ENCODE data around the gene CACNG6.

Gene CACNG6

DNA sequence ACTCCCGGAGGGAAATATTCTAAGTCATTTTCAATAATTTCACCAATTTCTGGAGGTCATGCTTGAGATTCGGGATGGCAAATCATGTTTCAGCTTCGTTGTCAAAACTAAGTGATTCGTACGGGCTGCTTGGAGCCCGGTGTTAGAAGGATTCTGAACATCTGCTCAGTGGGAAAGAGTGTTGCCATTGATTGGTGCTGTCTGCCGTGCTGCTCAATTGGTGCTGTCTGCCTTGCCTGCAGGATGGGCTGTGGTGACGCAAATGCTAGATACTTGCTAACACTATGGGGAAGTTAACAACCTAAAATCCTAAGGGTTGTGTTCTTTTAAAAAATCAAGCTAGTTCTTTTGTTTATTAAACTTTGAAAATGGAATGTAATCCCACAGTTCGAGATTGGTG, 46.0 kb upstream of the CACNG6 start:
- TF ChIP-seq NFIC (IDR thresholded peaks at IDR 0.05) (no peak), FOXM1 (IDR thresholded peaks at IDR 0.05; ENCODE audit: borderline replicate concordance, low read depth) (no peak), TEAD4 (IDR thresholded peaks at IDR 0.05) (no peak), EGR1 (IDR thresholded peaks at IDR 0.05) (no peak), TCF12 (IDR thresholded peaks at IDR 0.05; ENCODE audit: low read depth) (no peak), CEBPB (IDR thresholded peaks at IDR 0.05) (no peak), EP300 (IDR thresholded peaks at IDR 0.05; ENCODE audit: borderline replicate concordance) (no peak), ZBTB7A (IDR thresholded peaks at IDR 0.05; ENCODE audit: low read depth) (no peak), YY1 (IDR thresholded peaks at IDR 0.05; ENCODE audit: low read depth) (no peak), CREB1 (IDR thresholded peaks at IDR 0.05; ENCODE audit: low read depth) (no peak), TAF1 (IDR thresholded peaks at IDR 0.05; ENCODE audit: low read depth) (no peak)
- TF ChIP-seq, protein P1, sequence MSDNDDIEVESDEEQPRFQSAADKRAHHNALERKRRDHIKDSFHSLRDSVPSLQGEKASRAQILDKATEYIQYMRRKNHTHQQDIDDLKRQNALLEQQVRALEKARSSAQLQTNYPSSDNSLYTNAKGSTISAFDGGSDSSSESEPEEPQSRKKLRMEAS (IDR thresholded peaks at IDR 0.05), result no peak
- TF ChIP-seq, protein P2, sequence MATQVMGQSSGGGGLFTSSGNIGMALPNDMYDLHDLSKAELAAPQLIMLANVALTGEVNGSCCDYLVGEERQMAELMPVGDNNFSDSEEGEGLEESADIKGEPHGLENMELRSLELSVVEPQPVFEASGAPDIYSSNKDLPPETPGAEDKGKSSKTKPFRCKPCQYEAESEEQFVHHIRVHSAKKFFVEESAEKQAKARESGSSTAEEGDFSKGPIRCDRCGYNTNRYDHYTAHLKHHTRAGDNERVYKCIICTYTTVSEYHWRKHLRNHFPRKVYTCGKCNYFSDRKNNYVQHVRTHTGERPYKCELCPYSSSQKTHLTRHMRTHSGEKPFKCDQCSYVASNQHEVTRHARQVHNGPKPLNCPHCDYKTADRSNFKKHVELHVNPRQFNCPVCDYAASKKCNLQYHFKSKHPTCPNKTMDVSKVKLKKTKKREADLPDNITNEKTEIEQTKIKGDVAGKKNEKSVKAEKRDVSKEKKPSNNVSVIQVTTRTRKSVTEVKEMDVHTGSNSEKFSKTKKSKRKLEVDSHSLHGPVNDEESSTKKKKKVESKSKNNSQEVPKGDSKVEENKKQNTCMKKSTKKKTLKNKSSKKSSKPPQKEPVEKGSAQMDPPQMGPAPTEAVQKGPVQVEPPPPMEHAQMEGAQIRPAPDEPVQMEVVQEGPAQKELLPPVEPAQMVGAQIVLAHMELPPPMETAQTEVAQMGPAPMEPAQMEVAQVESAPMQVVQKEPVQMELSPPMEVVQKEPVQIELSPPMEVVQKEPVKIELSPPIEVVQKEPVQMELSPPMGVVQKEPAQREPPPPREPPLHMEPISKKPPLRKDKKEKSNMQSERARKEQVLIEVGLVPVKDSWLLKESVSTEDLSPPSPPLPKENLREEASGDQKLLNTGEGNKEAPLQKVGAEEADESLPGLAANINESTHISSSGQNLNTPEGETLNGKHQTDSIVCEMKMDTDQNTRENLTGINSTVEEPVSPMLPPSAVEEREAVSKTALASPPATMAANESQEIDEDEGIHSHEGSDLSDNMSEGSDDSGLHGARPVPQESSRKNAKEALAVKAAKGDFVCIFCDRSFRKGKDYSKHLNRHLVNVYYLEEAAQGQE (IDR thresholded peaks at IDR 0.05; ENCODE audit: low read depth), result no peak

DNA sequence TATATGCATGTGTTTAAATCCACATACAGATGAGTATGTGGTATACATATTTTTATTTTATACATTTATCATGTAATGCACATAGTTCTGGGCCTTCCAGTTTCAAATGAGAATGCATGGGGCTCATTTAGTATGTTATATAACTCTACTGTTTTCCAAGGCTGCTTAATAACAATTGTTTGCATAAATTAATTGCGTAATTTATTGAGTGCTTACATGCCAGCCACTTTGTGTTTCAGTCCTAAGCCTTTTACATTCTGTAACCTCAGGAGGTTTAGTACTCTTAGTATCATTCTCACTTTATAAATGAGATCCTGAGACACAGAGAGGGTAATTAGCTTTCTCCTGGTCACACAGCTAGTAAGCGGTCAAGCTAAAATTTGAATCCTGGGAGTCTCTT, 45.4 kb upstream of the CACNG6 start:
- TF ChIP-seq, protein P2 (IDR thresholded peaks at IDR 0.05; ENCODE audit: low read depth), result no peak
- TF ChIP-seq NFIC (IDR thresholded peaks at IDR 0.05) (no peak), CREB1 (IDR thresholded peaks at IDR 0.05; ENCODE audit: low read depth) (no peak), ZBTB7A (IDR thresholded peaks at IDR 0.05; ENCODE audit: low read depth) (no peak), TEAD4 (IDR thresholded peaks at IDR 0.05) (no peak), EGR1 (IDR thresholded peaks at IDR 0.05) (no peak), RAD21 (IDR thresholded peaks at IDR 0.05; ENCODE audit: low read depth) (no peak), YY1 (IDR thresholded peaks at IDR 0.05; ENCODE audit: low read depth) (no peak), TCF12 (IDR thresholded peaks at IDR 0.05; ENCODE audit: low read depth) (no peak), FOXM1 (IDR thresholded peaks at IDR 0.05; ENCODE audit: borderline replicate concordance, low read depth) (no peak), TAF1 (IDR thresholded peaks at IDR 0.05; ENCODE audit: low read depth) (no peak)
- TF ChIP-seq, protein P1 (IDR thresholded peaks at IDR 0.05), result no peak
- TF ChIP-seq, protein P3, sequence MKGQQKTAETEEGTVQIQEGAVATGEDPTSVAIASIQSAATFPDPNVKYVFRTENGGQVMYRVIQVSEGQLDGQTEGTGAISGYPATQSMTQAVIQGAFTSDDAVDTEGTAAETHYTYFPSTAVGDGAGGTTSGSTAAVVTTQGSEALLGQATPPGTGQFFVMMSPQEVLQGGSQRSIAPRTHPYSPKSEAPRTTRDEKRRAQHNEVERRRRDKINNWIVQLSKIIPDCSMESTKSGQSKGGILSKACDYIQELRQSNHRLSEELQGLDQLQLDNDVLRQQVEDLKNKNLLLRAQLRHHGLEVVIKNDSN (IDR thresholded peaks at IDR 0.05), result no peak

DNA sequence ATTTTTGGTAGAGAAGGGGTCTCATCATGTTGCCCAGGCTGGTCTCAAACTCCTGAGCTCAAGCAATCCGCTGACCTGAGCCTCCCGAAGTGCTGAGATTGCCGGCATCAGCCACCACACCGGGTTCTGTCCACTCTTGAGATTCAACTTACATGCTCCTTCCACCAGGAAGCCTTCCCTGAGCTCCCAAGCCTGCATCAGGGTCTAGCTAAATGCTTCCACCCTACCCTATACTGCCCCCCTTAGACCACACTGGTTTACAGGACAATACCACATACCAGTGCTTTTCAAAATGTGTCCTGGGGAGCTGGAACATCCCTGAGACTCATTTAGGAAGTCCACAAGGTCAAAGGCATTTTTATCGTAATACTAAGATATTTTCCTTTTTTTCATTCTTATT, 43.8 kb upstream of the CACNG6 start:
- no peak for TF ChIP-seq NFIC (IDR thresholded peaks at IDR 0.05)
- TF ChIP-seq RAD21 (IDR thresholded peaks at IDR 0.05; ENCODE audit: low read depth), result no peak
- TF ChIP-seq EGR1 (IDR thresholded peaks at IDR 0.05), result no peak
- no peak for TF ChIP-seq CREB1 (IDR thresholded peaks at IDR 0.05; ENCODE audit: low read depth)
- TF ChIP-seq CEBPB (IDR thresholded peaks at IDR 0.05), result no peak
- no peak for TF ChIP-seq EP300 (IDR thresholded peaks at IDR 0.05; ENCODE audit: borderline replicate concordance)
- no peak for TF ChIP-seq TAF1 (IDR thresholded peaks at IDR 0.05; ENCODE audit: low read depth)
- TF ChIP-seq YY1 (IDR thresholded peaks at IDR 0.05; ENCODE audit: low read depth), result no peak
- TF ChIP-seq, protein P3 (IDR thresholded peaks at IDR 0.05), result no peak
- TF ChIP-seq, protein P1 (IDR thresholded peaks at IDR 0.05), result no peak
- TF ChIP-seq, protein P2 (IDR thresholded peaks at IDR 0.05; ENCODE audit: low read depth), result no peak
- no peak for TF ChIP-seq FOXM1 (IDR thresholded peaks at IDR 0.05; ENCODE audit: borderline replicate concordance, low read depth)
- no peak for TF ChIP-seq TCF12 (IDR thresholded peaks at IDR 0.05; ENCODE audit: low read depth)
- no peak for TF ChIP-seq TEAD4 (IDR thresholded peaks at IDR 0.05)
- no peak for TF ChIP-seq ZBTB7A (IDR thresholded peaks at IDR 0.05; ENCODE audit: low read depth)

DNA sequence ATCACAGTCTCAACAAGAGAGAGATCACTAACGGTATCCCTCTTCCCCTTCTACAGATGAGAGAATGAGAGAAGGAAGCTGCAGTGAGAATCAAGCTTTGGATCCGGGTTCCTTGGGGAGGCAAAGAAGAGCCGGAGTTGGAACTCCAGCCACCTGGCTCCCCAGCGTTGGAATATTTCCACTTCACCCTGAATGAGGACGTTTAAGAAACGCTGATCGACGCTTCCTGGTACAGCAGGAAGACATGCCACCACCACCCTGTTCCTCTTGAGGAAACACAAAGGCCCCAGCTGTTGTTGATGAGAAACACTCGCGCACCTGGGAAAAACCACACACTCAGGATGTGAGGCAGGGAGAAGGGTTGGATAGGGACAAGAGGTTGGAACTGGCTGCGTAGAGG, 40.0 kb upstream of the CACNG6 start:
- TF ChIP-seq FOXM1 (IDR thresholded peaks at IDR 0.05; ENCODE audit: borderline replicate concordance, low read depth) (no peak), TEAD4 (IDR thresholded peaks at IDR 0.05) (no peak), YY1 (IDR thresholded peaks at IDR 0.05; ENCODE audit: low read depth) (no peak), CREB1 (IDR thresholded peaks at IDR 0.05; ENCODE audit: low read depth) (no peak), EGR1 (IDR thresholded peaks at IDR 0.05) (no peak), EP300 (IDR thresholded peaks at IDR 0.05; ENCODE audit: borderline replicate concordance) (no peak), RAD21 (IDR thresholded peaks at IDR 0.05; ENCODE audit: low read depth) (no peak), CEBPB (IDR thresholded peaks at IDR 0.05) (no peak)
- TF ChIP-seq, protein P3 (IDR thresholded peaks at IDR 0.05), result no peak
